NCI-H1048 (cell line): ENCODE results near the gene SLC19A1.

Experiments
- DNase-seq: peaks from one replicate; lab custom pipeline; 2025; lab: John Stamatoyannopoulos, UW

The SLC19A1 gene

GRCh38 chr21:45454060-45454925 lies 87.9 kb downstream of the SLC19A1 start:
- no peak for DNase-seq

DNA sequence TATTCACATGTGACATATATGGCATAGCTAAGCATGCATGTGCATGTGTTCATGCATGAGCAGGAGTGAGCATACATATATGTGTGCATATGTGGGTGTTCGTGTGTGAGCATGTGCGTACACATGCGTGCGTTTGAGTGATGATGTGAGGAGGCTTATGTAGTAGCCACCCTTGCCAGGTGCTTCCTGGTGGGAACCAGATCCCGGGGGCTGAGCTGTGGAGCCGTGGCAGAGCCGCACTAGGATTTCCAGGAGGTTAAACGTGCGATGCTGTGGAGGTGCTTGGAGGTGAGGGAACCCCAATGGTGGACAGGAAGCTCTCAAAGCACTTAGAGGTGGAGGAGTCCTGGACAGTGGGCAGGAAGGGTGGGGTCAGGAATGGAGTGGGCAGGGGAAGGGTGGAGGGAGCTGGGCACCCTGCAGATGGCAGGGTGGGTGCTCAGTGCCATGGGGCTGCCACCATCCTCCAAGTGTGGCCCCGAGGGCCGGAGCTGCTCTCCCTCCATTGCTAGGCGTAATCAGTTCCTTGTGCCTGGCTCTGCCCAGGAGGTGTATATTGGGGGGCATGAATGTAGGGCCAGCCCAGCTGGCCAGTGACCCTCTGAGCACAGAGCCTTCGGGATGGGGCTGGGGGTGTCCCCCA lies 88.8 kb downstream of the SLC19A1 start:
- DNase-seq, result no peak

DNA sequence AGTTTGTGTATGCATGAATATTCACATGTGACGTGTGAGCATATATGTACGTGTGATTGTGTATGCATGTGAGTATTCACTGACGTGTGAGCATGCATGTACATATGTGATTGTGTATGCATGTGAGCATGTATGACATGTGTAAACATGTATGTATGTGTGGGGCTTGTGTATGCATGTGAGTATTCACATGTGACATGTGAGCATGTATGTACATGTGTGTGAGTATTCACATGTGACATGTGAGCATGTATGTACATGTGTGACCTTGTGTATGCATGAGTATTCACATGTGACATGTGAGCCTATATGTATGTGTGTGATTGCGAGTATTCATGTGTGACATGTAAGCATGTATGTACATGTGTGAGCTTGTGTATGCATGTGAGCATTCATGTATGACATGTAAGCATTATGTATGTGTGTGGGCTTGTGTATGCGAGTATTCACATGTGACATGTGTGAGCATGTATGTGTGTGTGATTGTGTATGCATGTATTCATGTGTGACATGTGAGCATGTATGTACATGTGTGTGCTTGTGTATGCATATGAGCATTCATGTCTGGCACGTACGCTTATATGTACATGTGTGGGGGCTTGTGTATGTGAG lies 89.4 kb downstream of the SLC19A1 start:
- no peak for DNase-seq

- no peak for DNase-seq
Measured at GRCh38 chr21:45451771-45452182, 90.5 kb downstream of the SLC19A1 start.

DNA sequence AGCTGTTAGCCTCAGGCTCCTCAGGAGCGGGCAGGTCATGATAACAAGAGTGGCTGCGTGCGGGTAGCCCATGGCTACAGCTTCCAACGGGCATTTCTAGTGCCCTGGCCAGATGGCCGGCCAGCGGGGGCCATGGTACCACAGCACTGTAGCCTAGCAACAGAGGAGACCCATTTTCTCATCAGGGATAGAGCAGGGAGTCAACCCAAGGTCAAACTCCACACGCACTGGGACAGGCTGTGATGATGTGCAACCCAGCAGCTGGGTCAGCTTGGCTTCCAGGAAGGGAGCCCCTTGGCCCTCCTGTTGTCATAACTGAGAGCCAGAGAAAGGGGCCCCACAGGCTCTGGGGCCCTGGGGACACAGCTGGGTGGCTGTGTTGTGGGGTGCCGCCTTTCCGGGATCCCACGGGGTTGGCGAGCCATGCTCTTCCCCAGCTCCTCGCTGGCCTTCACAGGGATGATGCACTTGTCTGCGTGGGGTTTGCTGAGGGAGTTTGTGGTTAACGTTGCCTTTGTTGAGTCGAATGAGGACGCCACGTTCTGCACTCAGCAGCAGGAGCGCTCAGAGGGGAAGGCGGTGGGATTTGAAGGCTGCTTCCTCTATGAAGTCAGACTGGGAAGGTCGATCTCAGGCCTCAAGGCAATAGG lies 91.0 kb downstream of the SLC19A1 start:
- no peak for DNase-seq

GRCh38 chr21:45450423-45451090 lies 91.7 kb downstream of the SLC19A1 start:
- no peak for DNase-seq

- no peak for DNase-seq
Measured at GRCh38 chr21:45449658-45450422, 92.4 kb downstream of the SLC19A1 start.

- DNase-seq, result no peak
Measured at GRCh38 chr21:45448810-45449657, 93.2 kb downstream of the SLC19A1 start.

DNA sequence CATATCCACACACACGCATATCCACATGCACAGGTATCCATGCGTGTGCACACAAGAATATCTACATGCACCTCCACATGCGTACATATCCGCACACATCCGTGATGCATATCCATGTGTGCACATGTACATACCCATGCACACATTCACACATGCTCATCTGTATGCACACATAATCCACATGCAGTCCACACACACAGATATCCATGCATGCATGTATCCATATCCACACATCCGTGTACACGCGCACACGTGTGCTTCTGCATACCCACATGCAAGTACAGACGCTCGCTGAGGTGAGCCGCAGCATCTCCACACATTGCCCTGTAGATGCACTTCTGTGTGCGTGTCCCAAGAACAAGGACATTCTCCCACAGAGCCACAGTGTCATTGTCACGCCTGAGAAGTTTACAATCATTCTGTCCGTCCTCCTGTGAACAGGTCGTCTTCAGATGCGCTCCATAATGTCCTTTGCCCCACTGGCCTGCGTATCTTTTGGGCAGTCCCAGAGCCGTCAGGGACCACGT lies 93.9 kb downstream of the SLC19A1 start:
- DNase-seq, result no peak
